ENCODE results near the gene TNFRSF1A. TPM values are rescaled to one million over a fixed set of nuclear protein-coding genes. Genes with fewer than 3 reads are reported as not detected.
A peak's percentile ranks its signal among the peaks of the same experiment; 100 is the strongest.

TNFRSF1A gene
- total and polyA plus RNA-seq, 5 donors from 2014 or later = 25.6 to 39.5 (median 34.0) TPM

DNA sequence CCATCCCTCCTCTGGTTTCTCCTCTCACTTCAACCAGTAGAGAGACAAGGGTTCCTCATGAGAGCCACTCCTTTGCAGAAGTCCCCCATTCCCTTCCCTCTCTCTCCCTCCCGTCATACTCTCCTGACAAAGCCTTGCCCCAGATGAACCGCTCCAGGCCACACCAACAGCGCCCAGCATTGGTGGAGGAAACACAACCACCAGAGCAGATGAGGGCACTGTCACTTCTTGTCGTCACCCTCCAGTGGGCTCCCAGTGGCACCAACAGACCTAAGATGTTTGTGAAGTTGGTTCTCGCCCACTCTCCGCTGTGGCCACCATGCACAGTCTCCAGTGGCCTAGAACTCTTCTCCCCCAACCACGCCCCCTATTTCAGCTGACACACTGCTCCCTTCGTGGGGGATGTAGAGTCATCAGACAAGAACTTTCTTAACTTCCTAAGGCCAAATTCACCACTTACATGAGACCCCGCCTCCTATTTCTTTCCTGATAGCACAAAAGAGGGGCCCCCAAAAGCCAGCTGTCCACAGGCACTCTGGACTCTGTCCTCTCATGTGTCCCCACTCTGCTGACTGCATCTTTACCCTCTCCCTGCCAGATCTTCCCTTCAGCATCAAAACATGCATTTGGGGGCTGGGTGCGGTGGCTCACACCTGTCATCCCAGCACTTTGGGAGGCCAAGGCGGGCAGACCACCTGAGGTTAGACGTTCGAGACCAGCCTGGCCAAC, 60.6 kb downstream of the TNFRSF1A start:
- peaks cover 40% of the 10 kb centered on the region for H3K27me3 Mint-ChIP-seq
- ATAC-seq (ENCODE audit: low read depth in 2 of 2) = no peak
- H3K36me3 Mint-ChIP-seq = no peaks in the 10 kb centered on the region

DNA sequence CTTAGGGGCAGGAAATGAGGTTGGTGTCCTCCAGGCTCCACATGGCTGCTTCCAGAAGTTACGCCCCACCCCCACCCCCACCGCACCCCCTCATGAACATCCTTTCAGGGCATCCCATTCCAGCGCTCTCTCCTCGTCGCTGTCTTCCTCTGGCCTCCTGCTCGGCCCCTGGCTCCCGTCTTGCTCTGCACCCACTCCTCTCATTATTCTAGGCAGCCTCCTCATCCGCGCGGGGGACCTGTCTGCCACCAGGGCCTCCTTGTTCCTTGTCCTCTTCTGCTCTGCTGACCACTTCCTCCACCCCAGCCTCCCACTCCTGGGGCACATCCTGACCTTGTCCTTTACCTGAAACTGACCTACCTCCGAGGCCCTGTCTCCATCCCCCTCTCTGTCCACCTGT, 61.2 kb downstream of the TNFRSF1A start:
- peak overlapping the region in 1 of 4 donors; percentile 29 for H3K4me3 Mint-ChIP-seq
- DNase-seq = no peak

More for the DNA sequence above, 60.6 kb downstream of the TNFRSF1A start:
- no peaks in the 10 kb centered on the region for H3K36me3 ChIP-seq (ENCODE audit: control insufficient read depth, insufficient read depth, low read length)
- no peaks in the 10 kb centered on the region for H3K9me3 Mint-ChIP-seq
- H3K4me1 ChIP-seq (ENCODE audit: control insufficient read depth, insufficient read depth, low read length, poor library complexity, severe bottlenecking) = peaks cover 12% of the 10 kb centered on the region
- peak overlapping the region in 1 of 3 donors; percentile 18 for H3K27ac Mint-ChIP-seq
- no peaks in the 10 kb centered on the region for H3K9me3 ChIP-seq (ENCODE audit: control insufficient read depth in 2 of 2, low read length in 2 of 2)
- H3K4me3 Mint-ChIP-seq = peak overlapping the region in 3 of 4 donors; percentile 19 to 77 (median 29)
- no peak overlapping the region for H3K4me3 ChIP-seq (ENCODE audit: low read depth, low read length)
- peaks cover 6 to 10% (median 9%) of the 10 kb centered on the region in 4 donors for H3K4me1 Mint-ChIP-seq
- H3K27me3 ChIP-seq (ENCODE audit: control insufficient read depth, insufficient read depth, low read length) = no peaks in the 10 kb centered on the region
- no peak overlapping the region for H3K27ac ChIP-seq (ENCODE audit: insufficient read depth, low read length, poor library complexity, severe bottlenecking)
- DNase-seq = no peak

DNA sequence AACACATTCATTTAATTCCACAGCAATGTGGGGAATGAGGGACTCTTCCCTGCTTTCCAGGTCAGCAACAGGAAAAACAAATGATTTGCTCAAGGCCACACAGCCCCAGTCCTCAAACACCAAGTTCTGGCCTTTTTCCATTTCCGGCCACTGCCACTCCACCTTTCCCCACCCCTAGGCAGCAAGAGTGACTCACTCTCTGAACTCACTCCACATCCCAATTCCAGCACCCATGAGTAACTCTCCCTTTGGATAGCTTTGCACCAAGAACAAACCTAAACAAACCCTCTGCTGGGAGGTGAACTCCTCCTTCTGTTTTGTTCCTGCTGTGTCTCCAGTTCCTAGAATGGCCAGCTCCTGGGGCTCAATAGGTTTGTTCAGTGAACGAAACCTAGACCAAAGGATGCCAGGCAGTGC, 61.8 kb downstream of the TNFRSF1A start:
- Mint-ChIP-seq H3K4me1 (peaks cover 5 to 10% (median 9%) of the 10 kb centered on the region in 4 donors), H3K27ac (no peak overlapping the region), H3K9me3 (no peaks in the 10 kb centered on the region), H3K27me3 (peaks cover 40% of the 10 kb centered on the region), H3K36me3 (no peaks in the 10 kb centered on the region), H3K4me3 (peak overlapping the region; percentile 3 to 60 (median 20))
- DNase-seq (no peak), ATAC-seq (ENCODE audit: low read depth in 2 of 2) (no peak)
- H3K4me3 ChIP-seq (ENCODE audit: low read depth, low read length) = no peak overlapping the region
- H3K27ac ChIP-seq (ENCODE audit: insufficient read depth, low read length, poor library complexity, severe bottlenecking) = no peak overlapping the region
- H3K36me3 ChIP-seq (ENCODE audit: control insufficient read depth, insufficient read depth, low read length) = no peaks in the 10 kb centered on the region
- H3K4me1 ChIP-seq (ENCODE audit: control insufficient read depth, insufficient read depth, low read length, poor library complexity, severe bottlenecking) = peaks cover 12% of the 10 kb centered on the region
- no peaks in the 10 kb centered on the region for H3K9me3 ChIP-seq (ENCODE audit: control insufficient read depth in 2 of 2, low read length in 2 of 2)
- H3K27me3 ChIP-seq (ENCODE audit: control insufficient read depth, insufficient read depth, low read length) = no peaks in the 10 kb centered on the region

More for the DNA sequence above, 61.2 kb downstream of the TNFRSF1A start:
- H3K27ac Mint-ChIP-seq = peak overlapping the region in 1 of 3 donors; percentile 18
- no peaks in the 10 kb centered on the region for H3K36me3 Mint-ChIP-seq
- Histone ChIP-seq H3K9me3 (ENCODE audit: control insufficient read depth in 2 of 2, low read length in 2 of 2) (no peaks in the 10 kb centered on the region), H3K36me3 (ENCODE audit: control insufficient read depth, insufficient read depth, low read length) (no peaks in the 10 kb centered on the region), H3K27ac (ENCODE audit: insufficient read depth, low read length, poor library complexity, severe bottlenecking) (no peak overlapping the region), H3K4me1 (ENCODE audit: control insufficient read depth, insufficient read depth, low read length, poor library complexity, severe bottlenecking) (peaks cover 12% of the 10 kb centered on the region), H3K27me3 (ENCODE audit: control insufficient read depth, insufficient read depth, low read length) (no peaks in the 10 kb centered on the region), H3K4me3 (ENCODE audit: low read depth, low read length) (no peak overlapping the region)
- H3K9me3 Mint-ChIP-seq = no peaks in the 10 kb centered on the region
- peaks cover 6 to 10% (median 9%) of the 10 kb centered on the region in 4 donors for H3K4me1 Mint-ChIP-seq
- ATAC-seq (ENCODE audit: low read depth in 2 of 2) = no peak
- peaks cover 38% of the 10 kb centered on the region for H3K27me3 Mint-ChIP-seq

DNA sequence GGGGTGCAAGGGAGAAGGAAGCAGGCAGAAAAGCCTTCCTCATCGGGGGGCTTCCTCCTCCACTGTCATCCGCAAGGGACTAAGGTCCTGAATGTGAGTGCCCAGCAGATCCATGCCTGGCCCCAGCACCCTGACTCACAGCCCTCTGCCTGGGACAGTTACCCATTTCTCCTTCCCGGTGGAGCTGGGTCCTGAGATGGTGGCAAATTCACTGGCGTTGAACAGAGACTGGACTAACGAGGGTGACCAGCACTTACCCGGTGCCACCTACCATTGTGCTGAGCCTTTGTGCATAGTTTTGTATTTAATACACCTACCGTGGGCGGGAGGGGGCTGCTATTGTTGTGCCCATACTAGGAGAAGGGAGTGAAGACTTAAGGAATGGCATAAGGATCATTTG, 62.2 kb downstream of the TNFRSF1A start:
- DNase-seq (no peak), ATAC-seq (ENCODE audit: low read depth in 2 of 2) (no peak)
- Mint-ChIP-seq H3K27ac (no peak overlapping the region), H3K27me3 (peaks cover 39% of the 10 kb centered on the region), H3K9me3 (no peaks in the 10 kb centered on the region), H3K36me3 (no peaks in the 10 kb centered on the region), H3K4me1 (peaks cover under 1 to 10% (median 6%) of the 10 kb centered on the region in 4 donors), H3K4me3 (peak overlapping the region in 3 of 4 donors; percentile 52 to 62 (median 60))
- Histone ChIP-seq H3K4me3 (ENCODE audit: low read depth, low read length) (no peak overlapping the region), H3K9me3 (ENCODE audit: control insufficient read depth in 2 of 2, low read length in 2 of 2) (no peaks in the 10 kb centered on the region), H3K27ac (ENCODE audit: insufficient read depth, low read length, poor library complexity, severe bottlenecking) (no peak overlapping the region), H3K36me3 (ENCODE audit: control insufficient read depth, insufficient read depth, low read length) (no peaks in the 10 kb centered on the region), H3K27me3 (ENCODE audit: control insufficient read depth, insufficient read depth, low read length) (no peaks in the 10 kb centered on the region), H3K4me1 (ENCODE audit: control insufficient read depth, insufficient read depth, low read length, poor library complexity, severe bottlenecking) (peaks cover 12% of the 10 kb centered on the region)

DNA sequence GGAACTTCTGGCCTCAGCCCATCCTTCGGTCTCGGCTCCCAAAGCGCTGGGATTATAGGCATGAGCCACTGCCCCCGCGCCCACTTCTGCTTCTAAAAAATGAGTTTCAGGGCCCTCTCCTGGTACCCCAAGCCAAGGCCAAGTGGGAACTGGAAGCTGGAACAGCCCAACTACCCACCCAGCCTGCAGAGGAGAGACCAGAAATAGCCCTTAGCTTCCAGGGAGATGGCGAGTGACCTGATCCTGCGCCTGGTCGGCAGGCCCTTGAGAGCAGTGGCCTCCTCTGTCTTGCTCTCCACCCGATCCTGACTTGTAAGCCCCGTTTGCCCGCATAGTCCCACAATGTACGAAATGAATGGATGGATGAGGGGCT, 62.6 kb downstream of the TNFRSF1A start:
- H3K4me3 Mint-ChIP-seq = peak overlapping the region in 3 of 4 donors; percentile 52 to 62 (median 59)
- no peak for ATAC-seq (ENCODE audit: low read depth in 2 of 2)
- H3K4me1 ChIP-seq (ENCODE audit: control insufficient read depth, insufficient read depth, low read length, poor library complexity, severe bottlenecking) = peaks cover 12% of the 10 kb centered on the region
- peaks cover 36% of the 10 kb centered on the region for H3K27me3 Mint-ChIP-seq
- no peak for DNase-seq
- no peaks in the 10 kb centered on the region for H3K9me3 ChIP-seq (ENCODE audit: control insufficient read depth in 2 of 2, low read length in 2 of 2)
- no peaks in the 10 kb centered on the region for H3K36me3 Mint-ChIP-seq
- H3K4me1 Mint-ChIP-seq = peaks cover 0 to 10% (median 6%) of the 10 kb centered on the region in 4 donors
- no peak overlapping the region for H3K27ac ChIP-seq (ENCODE audit: insufficient read depth, low read length, poor library complexity, severe bottlenecking)
- H3K27ac Mint-ChIP-seq = no peak overlapping the region
- H3K36me3 ChIP-seq (ENCODE audit: control insufficient read depth, insufficient read depth, low read length) = no peaks in the 10 kb centered on the region
- no peak overlapping the region for H3K4me3 ChIP-seq (ENCODE audit: low read depth, low read length)
- peaks cover 2% of the 10 kb centered on the region for H3K27me3 ChIP-seq (ENCODE audit: control insufficient read depth, insufficient read depth, low read length)
- H3K9me3 Mint-ChIP-seq = no peaks in the 10 kb centered on the region

Other genes starting within 250 kb of the TNFRSF1A start
- 1.3 TPM for gene VWF, start 217.4 kb downstream of the TNFRSF1A start, total RNA-seq
- not detected for gene VWF, start 217.4 kb downstream of the TNFRSF1A start, polyA plus RNA-seq
- 3.6 TPM for gene CD9, start 141.7 kb downstream of the TNFRSF1A start, total RNA-seq
- gene CD9, start 141.7 kb downstream of the TNFRSF1A start, polyA plus RNA-seq = 10 to 100 TPM in 1 of 4 donors, 1 to 10 TPM in 3; 4.8 to 10.3 (median 7.4) TPM
- not detected for gene PLEKHG6, start 31.4 kb downstream of the TNFRSF1A start, total RNA-seq
- under 1 TPM in 3 of 4 donors, not detected in 1; 0.31 to 0.62 (median 0.37) TPM for gene PLEKHG6, start 31.4 kb downstream of the TNFRSF1A start, polyA plus RNA-seq
- gene SCNN1A, start 33.5 kb upstream of the TNFRSF1A start, total RNA-seq = 0.86 TPM
- under 1 TPM; 0.09 to 0.60 (median 0.22) TPM for gene SCNN1A, start 33.5 kb upstream of the TNFRSF1A start, polyA plus RNA-seq
- gene LTBR, start 42.1 kb upstream of the TNFRSF1A start, total RNA-seq = not detected
- under 1 TPM in 1 of 4 donors, not detected in 3; 0.35 TPM for gene LTBR, start 42.1 kb upstream of the TNFRSF1A start, polyA plus RNA-seq
- 156 TPM for gene CD27, start 102.9 kb upstream of the TNFRSF1A start, total RNA-seq
- gene CD27, start 102.9 kb upstream of the TNFRSF1A start, polyA plus RNA-seq = 100 to 1,000 TPM; 547 to 707 (median 641) TPM
- gene TAPBPL, start 110.0 kb upstream of the TNFRSF1A start, total RNA-seq = 28.0 TPM
- gene TAPBPL, start 110.0 kb upstream of the TNFRSF1A start, polyA plus RNA-seq = 10 to 100 TPM; 34.8 to 72.7 (median 46.9) TPM
- gene VAMP1, start 128.6 kb upstream of the TNFRSF1A start, total RNA-seq = 67.3 TPM
- gene VAMP1, start 128.6 kb upstream of the TNFRSF1A start, polyA plus RNA-seq = 10 to 100 TPM in 3 of 4 donors, 1 to 10 TPM in 1; 9.8 to 16.1 (median 13.5) TPM
- 40.5 TPM for gene MRPL51, start 151.2 kb upstream of the TNFRSF1A start, total RNA-seq
- gene MRPL51, start 151.2 kb upstream of the TNFRSF1A start, polyA plus RNA-seq = 100 to 1,000 TPM; 243 to 372 (median 253) TPM
- 32.8 TPM for gene NCAPD2, start 152.0 kb upstream of the TNFRSF1A start, total RNA-seq
- 10 to 100 TPM; 21.5 to 29.1 (median 26.3) TPM for gene NCAPD2, start 152.0 kb upstream of the TNFRSF1A start, polyA plus RNA-seq
- 669 TPM for gene GAPDH, start 192.4 kb upstream of the TNFRSF1A start, total RNA-seq
- 1,000 to 10,000 TPM; 1,962 to 2,973 (median 2,405) TPM for gene GAPDH, start 192.4 kb upstream of the TNFRSF1A start, polyA plus RNA-seq
- gene IFFO1, start 214.0 kb upstream of the TNFRSF1A start, total RNA-seq = 46.6 TPM
- 10 to 100 TPM in 1 of 4 donors, 1 to 10 TPM in 3; 5.6 to 10.4 (median 8.3) TPM for gene IFFO1, start 214.0 kb upstream of the TNFRSF1A start, polyA plus RNA-seq
- 77.5 TPM for gene NOP2, start 226.2 kb upstream of the TNFRSF1A start, total RNA-seq
- 10 to 100 TPM; 13.2 to 34.0 (median 22.5) TPM for gene NOP2, start 226.2 kb upstream of the TNFRSF1A start, polyA plus RNA-seq

All from CD4-positive, CD25-positive, alpha-beta regulatory T cell (primary cell).